ENCODE data around the gene ODAM.

DNA sequence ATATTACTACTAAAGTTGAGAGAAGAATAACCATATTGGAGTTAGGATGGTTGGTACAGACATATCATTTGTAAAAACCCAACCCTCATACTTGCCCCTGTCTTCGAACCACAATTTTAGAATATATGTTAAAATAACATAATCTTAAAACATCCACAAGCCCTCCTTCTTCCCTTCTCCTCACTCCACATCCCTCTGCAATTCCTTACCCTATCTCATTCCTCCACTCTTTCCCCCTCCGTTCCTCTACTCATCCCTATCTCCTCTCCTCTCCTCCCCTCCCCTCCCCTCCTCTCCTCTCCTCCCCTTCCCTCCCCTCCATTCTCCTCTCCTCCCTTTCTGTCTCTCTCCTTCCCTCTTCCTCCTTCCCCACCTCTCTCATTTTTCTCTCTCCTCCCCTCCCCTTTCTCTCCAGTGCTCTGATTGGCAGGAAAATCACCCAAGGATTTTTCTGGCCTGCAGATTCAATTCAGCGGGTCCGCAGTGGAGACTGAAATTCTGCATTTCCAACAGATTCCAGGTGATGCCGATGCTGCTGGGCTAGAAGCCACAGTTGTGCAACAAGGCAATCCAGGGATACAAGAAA lies 17.4 kb upstream of the ODAM start:
- TF ChIP-seq POLR2A (IDR thresholded peaks at IDR 0.05) (no peak), EP300 (IDR thresholded peaks at IDR 0.05) (no peak)
- TF ChIP-seq, protein P1, sequence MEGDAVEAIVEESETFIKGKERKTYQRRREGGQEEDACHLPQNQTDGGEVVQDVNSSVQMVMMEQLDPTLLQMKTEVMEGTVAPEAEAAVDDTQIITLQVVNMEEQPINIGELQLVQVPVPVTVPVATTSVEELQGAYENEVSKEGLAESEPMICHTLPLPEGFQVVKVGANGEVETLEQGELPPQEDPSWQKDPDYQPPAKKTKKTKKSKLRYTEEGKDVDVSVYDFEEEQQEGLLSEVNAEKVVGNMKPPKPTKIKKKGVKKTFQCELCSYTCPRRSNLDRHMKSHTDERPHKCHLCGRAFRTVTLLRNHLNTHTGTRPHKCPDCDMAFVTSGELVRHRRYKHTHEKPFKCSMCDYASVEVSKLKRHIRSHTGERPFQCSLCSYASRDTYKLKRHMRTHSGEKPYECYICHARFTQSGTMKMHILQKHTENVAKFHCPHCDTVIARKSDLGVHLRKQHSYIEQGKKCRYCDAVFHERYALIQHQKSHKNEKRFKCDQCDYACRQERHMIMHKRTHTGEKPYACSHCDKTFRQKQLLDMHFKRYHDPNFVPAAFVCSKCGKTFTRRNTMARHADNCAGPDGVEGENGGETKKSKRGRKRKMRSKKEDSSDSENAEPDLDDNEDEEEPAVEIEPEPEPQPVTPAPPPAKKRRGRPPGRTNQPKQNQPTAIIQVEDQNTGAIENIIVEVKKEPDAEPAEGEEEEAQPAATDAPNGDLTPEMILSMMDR (IDR thresholded peaks at IDR 0.05), result no peak
